ENCODE results near the gene ABRACL. TPM values are rescaled to one million over a fixed set of nuclear protein-coding genes. Genes with fewer than 3 reads are reported as not detected.
A peak's percentile ranks its signal among the peaks of the same experiment; 100 is the strongest.
"Not testable (repeated sequence)": the region's sequence is repeated elsewhere in the genome, so short reads cannot be mapped to it uniquely, and the experiment has no call there.

ABRACL gene
- total and polyA plus RNA-seq, 9 of the 15 experiments (the other 6 are each of a cell fraction or from before 2014, with no cell fraction given), result 1.1 to 5.2 (median 1.9) TPM

GRCh38 chr6:138991206-138991605 lies 37.3 kb upstream of the ABRACL start:
- WGBS (ENCODE audit: insufficient coverage, low coverage, missing lambda C conversion rate), result 1% methylated on average over 5 of the region's 5 CpGs
- Histone ChIP-seq H2AFZ (ENCODE audit: low read depth, low read length) (no peak overlapping the region), H3K4me1 (replicated peaks in 1 of 2; ENCODE audit: control insufficient read depth in 2 of 2, insufficient read depth in 2 of 2, low read length in 2 of 2) (peaks cover 16 to 17% of the 10 kb centered on the region in 2 experiments), H4K20me1 (replicated peaks; ENCODE audit: control insufficient read depth, insufficient read depth, low read length) (no peaks in the 10 kb centered on the region; the same call in 1 of the 2 replicates), H3K9me3 (replicated peaks; ENCODE audit: control insufficient read depth, insufficient read depth, low read depth, low read length) (no peaks in the 10 kb centered on the region), H3K79me2 (ENCODE audit: control insufficient read depth, insufficient read depth, low read length) (peaks cover 14% of the 10 kb centered on the region), H3K27ac (ENCODE audit: extremely low read depth, low read depth, low read length) (no peak overlapping the region), H3K27me3 (ENCODE audit: control insufficient read depth in 2 of 2, insufficient read depth in 2 of 2, low read length in 2 of 2) (peaks cover 8 to 41% of the 10 kb centered on the region in 2 experiments), H3K4me2 (ENCODE audit: insufficient read depth, low read length) (no peak overlapping the region), H3K36me3 (ENCODE audit: control insufficient read depth, insufficient read depth, low read length) (no peaks in the 10 kb centered on the region), H3K4me3 (no peak overlapping the region), H3K9ac (ENCODE audit: insufficient read depth in 1 of 2, low read depth in 2 of 2, low read length in 2 of 2) (no peak overlapping the region), H3K9me1 (ENCODE audit: control insufficient read depth, insufficient read depth, low read length) (no peaks in the 10 kb centered on the region)
- CTCF ChIA-PET (ENCODE audit: low intra/inter-chr PET ratio), result no interaction called here
- in situ Hi-C loops (cut with MboI), result no loop called here
- FAIRE-seq (no peak), DNase-seq (ENCODE audit: extremely low read depth in 1 of 4, low spot score in 3 of 4) (peak in 1 of 4 experiments; percentile 19), ATAC-seq (no peak)
- TF ChIP-seq HES1 (IDR thresholded peaks at IDR 0.05; ENCODE audit: low read depth) (peak; percentile 48; the same call in 1 of the 2 replicates), PBX2 (CRISPR knock-in tag; IDR thresholded peaks at IDR 0.05; ENCODE audit: low read depth) (no peak), PBX2 (tag; conservative IDR thresholded peaks at IDR 0.05; ENCODE audit: low read depth) (peak; percentile 60), CREB3 (tag; conservative IDR thresholded peaks at IDR 0.05; ENCODE audit: low read depth) (no peak), HDAC1 (IDR thresholded peaks at IDR 0.05) (no peak), ZBTB11 (CRISPR knock-in tag; IDR thresholded peaks at IDR 0.05) (no peak)
- POLR2A ChIA-PET, result interaction anchor here (1.0 kb wide), 1 partner anchor 30 kb away, joined by 5 read pairs; no protein-coding TSS in a partner anchor
- no TSS peak for BruUV-seq (replicated peaks)
- intact Hi-C loops (cut with micrococcal nuclease), result no loop called here

- H2AFZ ChIP-seq (ENCODE audit: low read depth, low read length); H3K9me1 ChIP-seq (ENCODE audit: control insufficient read depth, insufficient read depth, low read length); H3K79me2 ChIP-seq (ENCODE audit: control insufficient read depth, insufficient read depth, low read length); H3K27ac ChIP-seq (ENCODE audit: extremely low read depth, low read depth, low read length); H3K4me1 ChIP-seq (replicated peaks in 1 of 2; ENCODE audit: control insufficient read depth in 2 of 2, insufficient read depth in 2 of 2, low read length in 2 of 2); H3K9me3 ChIP-seq (replicated peaks; ENCODE audit: control insufficient read depth, insufficient read depth, low read depth, low read length); H3K9ac ChIP-seq (ENCODE audit: insufficient read depth in 1 of 2, low read depth in 2 of 2, low read length in 2 of 2); ATAC-seq; H3K36me3 ChIP-seq (ENCODE audit: control insufficient read depth, insufficient read depth, low read length); BruUV-seq (replicated peaks); H3K4me2 ChIP-seq (ENCODE audit: insufficient read depth, low read length); H4K20me1 ChIP-seq (replicated peaks; ENCODE audit: control insufficient read depth, insufficient read depth, low read length); POLR2A ChIA-PET; DNase-seq (ENCODE audit: extremely low read depth in 1 of 4, low spot score in 3 of 4); H3K4me3 ChIP-seq; in situ Hi-C loops (cut with MboI); FAIRE-seq; CTCF ChIA-PET (ENCODE audit: low intra/inter-chr PET ratio); intact Hi-C loops (cut with micrococcal nuclease): not testable (repeated sequence)
- H3K27me3 ChIP-seq (ENCODE audit: control insufficient read depth in 2 of 2, insufficient read depth in 2 of 2, low read length in 2 of 2), result peaks cover 10 to 44% of the 10 kb centered on the region in 2 experiments
- WGBS (ENCODE audit: insufficient coverage, low coverage, missing lambda C conversion rate), result 21% methylated on average over 5 of the region's 5 CpGs
These were observed 35.6 kb upstream of the ABRACL start for GRCh38 chr6:138992965-138993364.

Measured in K562 (cell line).